IMR-90 (cell line): ENCODE results near the gene TADA2A.

Experiments used
- CTCF ChIP-seq: conservative IDR thresholded peaks from 2 replicates; pipeline ENCODE4 v1.5.1; 2012; ENCODE audit warnings: mild to moderate bottlenecking, low read depth, low read length, improper control_type of control experiment
- FOS ChIP-seq: fragments of 150-350 bp; IDR thresholded peaks from 2 replicates; pipeline ENCODE4 v1.6.1; 2016; ENCODE audit warnings: low read depth, low read length
- POLR2A ChIP-seq: IDR thresholded peaks from 2 replicates; pipeline ENCODE4 v1.6.1; 2012; ENCODE audit warnings: mild to moderate bottlenecking, low read depth, low read length
- RCOR1 ChIP-seq: IDR thresholded peaks from 2 replicates; pipeline ENCODE4 v1.6.1; 2012; ENCODE audit warnings: mild to moderate bottlenecking, low read length, improper control_type of control experiment; ENCODE audit not compliant: insufficient replicate concordance

- no peak for TF ChIP-seq RCOR1
- peak; percentile 41; the same call in 1 of the 2 replicates for TF ChIP-seq POLR2A
- no peak for TF ChIP-seq CTCF
- peak; percentile 36 for TF ChIP-seq FOS
Observed at GRCh38 chr17:37483311-37484039, 76.8 kb downstream of the TADA2A start.
